ENCODE results near the gene ASPG.

ASPG gene

GRCh38 chr14:104054222-104054905, 31.1 kb upstream of the ASPG start:
- TF ChIP-seq CTCF (IDR thresholded peaks at IDR 0.05; ENCODE audit: insufficient read depth, low read depth, low read length, missing control alignments) = no peak
- no peak for DNase-seq (ENCODE audit: low read depth)

GRCh38 chr14:104062281-104062680, 23.2 kb upstream of the ASPG start:
- DNase-seq (ENCODE audit: low read depth) = no peak
- H3K4me3 ChIP-seq (ENCODE audit: low read length) = no peak overlapping the region
- no peak for TF ChIP-seq CTCF (IDR thresholded peaks at IDR 0.05; ENCODE audit: insufficient read depth, low read depth, low read length, missing control alignments)

More at GRCh38 chr14:104054222-104054905, 31.1 kb upstream of the ASPG start:
- no peak overlapping the region for H3K4me3 ChIP-seq (ENCODE audit: low read length)

- H3K4me3 ChIP-seq (ENCODE audit: low read length) = no peak overlapping the region
- DNase-seq (ENCODE audit: low read depth) = no peak
- no peak for TF ChIP-seq CTCF (IDR thresholded peaks at IDR 0.05; ENCODE audit: insufficient read depth, low read depth, low read length, missing control alignments)
Observed at GRCh38 chr14:104064003-104064402, 21.5 kb upstream of the ASPG start.

- no peak for TF ChIP-seq CTCF (IDR thresholded peaks at IDR 0.05; ENCODE audit: insufficient read depth, low read depth, low read length, missing control alignments)
- DNase-seq (ENCODE audit: low read depth) = no peak
- no peak overlapping the region for H3K4me3 ChIP-seq (ENCODE audit: low read length)
Observed at GRCh38 chr14:104066279-104066678, 19.2 kb upstream of the ASPG start.

- DNase-seq (ENCODE audit: low read depth) = no peak
- TF ChIP-seq CTCF (IDR thresholded peaks at IDR 0.05; ENCODE audit: insufficient read depth, low read depth, low read length, missing control alignments) = no peak
- no peak overlapping the region for H3K4me3 ChIP-seq (ENCODE audit: low read length)
Observed at GRCh38 chr14:104066719-104067295, 18.7 kb upstream of the ASPG start.

- no peak for TF ChIP-seq CTCF (IDR thresholded peaks at IDR 0.05; ENCODE audit: insufficient read depth, low read depth, low read length, missing control alignments)
- H3K4me3 ChIP-seq (ENCODE audit: low read length) = no peak overlapping the region
- DNase-seq (ENCODE audit: low read depth) = no peak
Observed at GRCh38 chr14:104069541-104069940, 16.0 kb upstream of the ASPG start.

GRCh38 chr14:104072586-104072985, 12.9 kb upstream of the ASPG start:
- no peak for TF ChIP-seq CTCF (IDR thresholded peaks at IDR 0.05; ENCODE audit: insufficient read depth, low read depth, low read length, missing control alignments)
- no peak overlapping the region for H3K4me3 ChIP-seq (ENCODE audit: low read length)
- DNase-seq (ENCODE audit: low read depth) = no peak

Data from epithelial cell of esophagus (primary cell).